ENCODE data around the gene MRPL4.
A peak's percentile ranks its signal among the peaks of the same experiment; 100 is the strongest.

MRPL4 gene

DNA sequence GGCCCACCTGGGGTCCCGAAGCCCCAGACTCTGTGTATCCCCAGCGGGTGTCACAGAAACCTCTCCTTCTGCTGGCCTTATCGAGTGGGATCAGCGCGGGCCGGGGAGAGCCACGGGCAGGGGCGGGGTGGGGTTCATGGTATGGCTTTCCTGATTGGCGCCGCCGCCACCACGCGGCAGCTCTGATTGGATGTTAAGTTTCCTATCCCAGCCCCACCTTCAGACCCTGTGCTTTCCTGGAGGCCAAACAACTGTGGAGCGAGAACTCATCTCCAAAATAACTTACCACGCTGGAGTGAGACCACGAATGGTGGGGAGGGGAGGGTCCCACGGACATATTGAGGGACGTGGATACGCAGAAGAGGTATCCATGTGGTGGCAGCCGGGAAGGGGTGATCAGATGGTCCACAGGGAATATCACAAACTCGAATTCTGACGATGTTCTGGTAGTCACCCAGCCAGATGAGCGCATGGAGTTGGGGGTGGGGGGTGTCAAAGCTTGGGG is 36.7 kb downstream of the MRPL4 start:
- peak in 1 of 3 donors; percentile 41 for DNase-seq (ENCODE audit: low read depth in 3 of 3)

DNA sequence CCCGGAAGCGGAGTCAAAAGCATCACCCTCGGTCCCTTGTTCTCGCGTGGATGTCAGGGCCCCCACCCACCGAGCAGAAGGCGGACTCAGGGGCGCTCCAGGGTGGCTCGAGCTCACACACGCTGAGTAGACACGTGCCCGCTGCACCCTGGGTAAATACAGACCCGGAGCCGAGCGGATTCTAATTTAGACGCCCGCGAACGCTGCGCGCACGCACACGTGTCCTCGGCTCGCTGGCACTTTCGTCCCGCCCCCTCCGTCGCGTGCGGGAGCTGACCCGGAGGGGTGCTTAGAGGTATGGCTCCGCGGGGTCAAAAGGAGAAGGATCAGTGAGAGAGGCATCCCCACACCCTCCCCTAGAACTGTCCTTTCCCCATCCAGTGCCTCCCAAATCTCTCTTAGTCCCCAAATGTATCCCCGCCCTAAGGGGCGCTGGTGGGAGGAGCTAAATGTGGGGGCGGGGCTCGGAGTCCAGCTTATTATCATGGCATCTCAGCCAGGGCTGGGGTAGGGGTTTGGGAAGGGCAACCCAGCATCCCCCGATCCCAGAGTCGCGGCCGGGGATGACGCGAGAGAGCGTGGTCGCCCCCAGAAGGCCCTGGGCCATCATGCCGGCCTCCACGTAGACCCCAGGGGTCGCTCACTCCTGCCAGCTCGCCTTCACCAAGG is 37.3 kb downstream of the MRPL4 start:
- peak in 2 of 3 donors; percentile 64 to 66 for DNase-seq (ENCODE audit: low read depth in 3 of 3)

DNA sequence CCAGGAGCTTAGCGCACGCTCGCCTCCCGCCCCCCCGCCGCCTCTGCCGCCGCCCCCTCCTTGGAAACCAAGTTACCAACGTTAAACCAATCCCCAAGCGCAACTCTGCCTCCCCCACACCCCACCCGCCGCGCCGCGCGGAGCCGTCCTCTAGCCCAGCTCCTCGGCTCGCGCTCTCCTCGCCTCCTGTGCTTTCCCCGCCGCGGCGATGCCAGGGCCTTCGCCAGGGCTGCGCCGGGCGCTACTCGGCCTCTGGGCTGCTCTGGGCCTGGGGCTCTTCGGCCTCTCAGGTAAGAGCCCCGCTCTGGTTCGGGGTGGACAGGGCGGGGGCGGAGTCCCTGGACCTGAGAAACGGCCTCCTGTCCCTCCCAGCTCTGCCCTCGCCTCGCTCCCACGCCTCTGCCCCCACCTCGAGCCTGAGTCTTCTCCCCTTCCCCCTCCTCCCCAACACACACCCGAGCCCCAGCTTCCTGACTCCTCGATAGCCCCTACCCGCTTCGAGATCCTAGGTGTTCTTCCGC is 37.9 kb downstream of the MRPL4 start, which contains the start of gene ICAM5:
TSS of gene ICAM5 (plus strand) at position 117 of the 521 bp plus-strand sequence. CDS start at position 209, 92 bp downstream.
- DNase-seq (ENCODE audit: low read depth in 3 of 3), result peak in 1 of 3 donors; percentile 31

DNA sequence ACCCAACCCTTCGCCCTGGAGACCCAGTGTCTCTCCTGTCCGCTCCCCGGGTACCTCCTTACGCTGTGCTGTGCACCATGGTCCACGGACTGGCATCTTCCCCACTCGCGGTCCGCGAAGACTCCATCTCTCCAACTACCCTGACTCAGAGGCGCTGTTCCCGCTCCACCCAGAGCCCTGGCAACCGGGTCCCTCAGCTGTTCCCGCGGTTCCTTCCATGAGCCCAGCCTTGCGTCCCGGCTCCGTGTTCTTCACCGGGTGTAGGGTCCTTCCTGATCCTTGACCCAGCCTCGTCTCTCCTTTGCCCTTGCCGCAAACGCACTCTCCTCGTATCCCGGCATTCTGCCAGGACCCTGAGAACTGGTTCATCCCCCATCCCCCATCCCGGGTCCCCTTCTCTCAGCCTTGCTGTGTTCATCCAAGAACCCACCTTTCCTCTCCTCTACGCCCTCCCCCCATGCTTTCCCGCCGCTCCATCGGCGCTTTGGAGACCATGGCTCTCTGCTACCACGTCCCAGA is 38.4 kb downstream of the MRPL4 start:
- no peak for DNase-seq (ENCODE audit: low read depth in 3 of 3)

DNA sequence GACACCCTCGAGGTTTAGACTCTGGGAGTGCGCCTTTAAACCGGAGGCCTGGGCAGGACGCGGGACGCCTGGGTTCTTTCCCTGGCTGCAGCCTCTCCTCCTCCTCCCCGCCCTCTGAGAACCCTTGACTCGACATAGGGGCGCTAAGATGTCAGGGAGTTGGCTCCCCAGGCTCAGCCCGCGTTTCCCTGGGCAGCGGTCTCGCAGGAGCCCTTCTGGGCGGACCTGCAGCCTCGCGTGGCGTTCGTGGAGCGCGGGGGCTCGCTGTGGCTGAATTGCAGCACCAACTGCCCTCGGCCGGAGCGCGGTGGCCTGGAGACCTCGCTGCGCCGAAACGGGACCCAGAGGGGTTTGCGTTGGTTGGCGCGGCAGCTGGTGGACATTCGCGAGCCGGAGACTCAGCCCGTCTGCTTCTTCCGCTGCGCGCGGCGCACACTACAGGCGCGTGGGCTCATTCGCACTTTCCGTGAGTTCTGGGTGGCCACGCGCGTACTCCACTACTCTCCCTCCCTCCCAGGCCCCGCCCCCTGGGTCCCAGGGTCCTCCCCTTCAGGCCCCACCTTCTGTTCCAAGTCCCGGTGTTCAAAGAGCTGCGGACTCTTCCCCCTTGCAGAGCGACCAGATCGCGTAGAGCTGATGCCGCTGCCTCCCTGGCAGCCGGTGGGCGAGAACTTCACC is 39.0 kb downstream of the MRPL4 start:
- DNase-seq (ENCODE audit: low read depth in 3 of 3), result peak in 1 of 3 donors; percentile 44

DNA sequence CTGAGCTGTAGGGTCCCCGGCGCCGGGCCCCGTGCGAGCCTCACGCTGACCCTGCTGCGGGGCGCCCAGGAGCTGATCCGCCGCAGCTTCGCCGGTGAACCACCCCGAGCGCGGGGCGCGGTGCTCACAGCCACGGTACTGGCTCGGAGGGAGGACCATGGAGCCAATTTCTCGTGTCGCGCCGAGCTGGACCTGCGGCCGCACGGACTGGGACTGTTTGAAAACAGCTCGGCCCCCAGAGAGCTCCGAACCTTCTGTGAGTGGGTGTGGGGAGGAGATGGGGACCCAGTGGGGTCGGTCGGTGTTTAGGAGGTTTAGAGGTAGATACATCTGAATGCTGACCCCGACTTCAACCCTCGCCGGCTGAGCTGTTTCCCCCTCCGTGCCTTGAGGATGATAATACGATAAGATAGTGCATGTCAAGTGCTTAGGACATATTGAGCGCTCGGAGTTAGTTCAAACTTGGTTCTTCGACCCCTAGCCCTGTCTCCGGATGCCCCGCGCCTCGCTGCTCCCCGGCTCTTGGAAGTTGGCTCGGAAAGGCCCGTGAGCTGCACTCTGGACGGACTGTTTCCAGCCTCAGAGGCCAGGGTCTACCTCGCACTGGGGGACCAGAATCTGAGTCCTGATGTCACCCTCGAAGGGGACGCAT is 39.7 kb downstream of the MRPL4 start:
- DNase-seq (ENCODE audit: low read depth in 3 of 3), result no peak

DNA sequence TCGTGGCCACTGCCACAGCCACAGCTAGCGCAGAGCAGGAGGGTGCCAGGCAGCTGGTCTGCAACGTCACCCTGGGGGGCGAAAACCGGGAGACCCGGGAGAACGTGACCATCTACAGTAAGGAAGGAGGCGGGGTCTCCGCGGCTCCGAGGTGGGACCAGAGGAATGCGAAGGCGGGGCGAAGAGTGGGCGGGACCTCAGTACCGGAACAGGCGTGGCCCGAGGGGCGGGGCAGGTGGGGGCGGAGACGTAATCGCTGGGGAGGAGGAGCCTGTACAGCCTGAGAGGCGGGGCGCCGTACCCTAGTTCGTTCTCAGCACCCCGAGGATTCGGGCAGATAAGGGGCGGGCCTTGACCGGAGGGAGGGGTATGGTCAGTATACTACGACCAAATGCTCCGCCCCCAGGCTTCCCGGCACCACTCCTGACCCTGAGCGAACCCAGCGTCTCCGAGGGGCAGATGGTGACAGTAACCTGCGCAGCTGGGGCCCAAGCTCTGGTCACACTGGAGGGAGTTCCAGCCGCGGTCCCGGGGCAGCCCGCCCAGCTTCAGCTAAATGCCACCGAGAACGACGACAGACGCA is 40.3 kb downstream of the MRPL4 start:
- peak; percentile 67 to 82 (median 69) for DNase-seq (ENCODE audit: low read depth in 3 of 3)

DNA sequence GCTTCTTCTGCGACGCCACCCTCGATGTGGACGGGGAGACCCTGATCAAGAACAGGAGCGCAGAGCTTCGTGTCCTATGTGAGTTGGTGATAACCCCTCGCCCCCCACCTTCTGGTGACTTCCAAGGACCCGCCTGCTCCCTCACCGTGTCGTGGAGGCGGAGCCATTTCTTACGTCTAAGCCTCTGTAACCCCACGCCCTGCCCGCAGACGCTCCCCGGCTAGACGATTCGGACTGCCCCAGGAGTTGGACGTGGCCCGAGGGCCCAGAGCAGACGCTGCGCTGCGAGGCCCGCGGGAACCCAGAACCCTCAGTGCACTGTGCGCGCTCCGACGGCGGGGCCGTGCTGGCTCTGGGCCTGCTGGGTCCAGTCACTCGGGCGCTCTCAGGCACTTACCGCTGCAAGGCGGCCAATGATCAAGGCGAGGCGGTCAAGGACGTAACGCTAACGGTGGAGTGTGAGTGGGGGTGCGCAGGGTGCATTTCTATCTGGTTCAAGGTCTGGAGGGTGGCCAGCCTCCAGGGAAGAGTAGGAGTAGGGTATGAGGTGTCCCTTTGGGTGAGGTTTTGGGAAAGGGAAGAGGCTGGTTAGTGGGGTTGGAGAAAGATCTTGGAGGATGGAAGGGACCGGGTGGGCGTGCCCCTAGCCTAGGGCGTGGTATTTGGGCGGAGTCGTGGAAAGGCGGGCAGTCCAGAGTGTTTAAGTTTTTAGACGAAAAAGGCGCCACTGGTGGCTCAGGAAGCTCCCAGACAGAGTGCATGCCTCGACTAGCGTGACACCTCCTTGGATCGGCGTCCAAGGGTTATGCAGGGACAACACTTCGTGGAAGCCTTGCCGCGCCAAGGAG is 41.0 kb downstream of the MRPL4 start:
- DNase-seq (ENCODE audit: low read depth in 3 of 3), result no peak

DNA sequence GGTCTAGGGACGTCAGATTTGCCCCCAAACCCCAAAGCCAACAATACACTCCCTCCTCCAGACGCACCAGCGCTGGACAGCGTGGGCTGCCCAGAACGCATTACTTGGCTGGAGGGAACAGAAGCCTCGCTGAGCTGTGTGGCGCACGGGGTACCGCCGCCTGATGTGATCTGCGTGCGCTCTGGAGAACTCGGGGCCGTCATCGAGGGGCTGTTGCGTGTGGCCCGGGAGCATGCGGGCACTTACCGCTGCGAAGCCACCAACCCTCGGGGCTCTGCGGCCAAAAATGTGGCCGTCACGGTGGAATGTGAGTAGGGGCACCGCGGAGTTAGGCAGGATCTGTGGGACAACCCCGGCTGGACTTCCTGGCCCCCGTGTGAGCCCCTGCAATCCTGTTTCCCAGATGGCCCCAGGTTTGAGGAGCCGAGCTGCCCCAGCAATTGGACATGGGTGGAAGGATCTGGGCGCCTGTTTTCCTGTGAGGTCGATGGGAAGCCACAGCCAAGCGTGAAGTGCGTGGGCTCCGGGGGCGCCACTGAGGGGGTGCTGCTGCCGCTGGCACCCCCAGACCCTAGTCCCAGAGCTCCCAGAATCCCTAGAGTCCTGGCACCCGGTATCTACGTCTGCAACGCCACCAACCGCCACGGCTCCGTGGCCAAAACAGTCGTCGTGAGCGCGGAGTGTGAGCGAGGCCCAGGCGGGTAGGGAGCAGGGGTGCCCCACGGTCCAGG is 41.8 kb downstream of the MRPL4 start:
- DNase-seq (ENCODE audit: low read depth in 3 of 3), result no peak

DNA sequence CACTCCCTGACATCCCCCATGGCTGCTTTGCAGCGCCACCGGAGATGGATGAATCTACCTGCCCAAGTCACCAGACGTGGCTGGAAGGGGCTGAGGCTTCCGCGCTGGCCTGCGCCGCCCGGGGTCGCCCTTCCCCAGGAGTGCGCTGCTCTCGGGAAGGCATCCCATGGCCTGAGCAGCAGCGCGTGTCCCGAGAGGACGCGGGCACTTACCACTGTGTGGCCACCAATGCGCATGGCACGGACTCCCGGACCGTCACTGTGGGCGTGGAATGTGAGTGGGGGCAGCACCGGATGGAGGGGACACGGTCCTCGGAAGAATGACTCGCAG is 42.3 kb downstream of the MRPL4 start:
- no peak for DNase-seq (ENCODE audit: low read depth in 3 of 3)

DNA sequence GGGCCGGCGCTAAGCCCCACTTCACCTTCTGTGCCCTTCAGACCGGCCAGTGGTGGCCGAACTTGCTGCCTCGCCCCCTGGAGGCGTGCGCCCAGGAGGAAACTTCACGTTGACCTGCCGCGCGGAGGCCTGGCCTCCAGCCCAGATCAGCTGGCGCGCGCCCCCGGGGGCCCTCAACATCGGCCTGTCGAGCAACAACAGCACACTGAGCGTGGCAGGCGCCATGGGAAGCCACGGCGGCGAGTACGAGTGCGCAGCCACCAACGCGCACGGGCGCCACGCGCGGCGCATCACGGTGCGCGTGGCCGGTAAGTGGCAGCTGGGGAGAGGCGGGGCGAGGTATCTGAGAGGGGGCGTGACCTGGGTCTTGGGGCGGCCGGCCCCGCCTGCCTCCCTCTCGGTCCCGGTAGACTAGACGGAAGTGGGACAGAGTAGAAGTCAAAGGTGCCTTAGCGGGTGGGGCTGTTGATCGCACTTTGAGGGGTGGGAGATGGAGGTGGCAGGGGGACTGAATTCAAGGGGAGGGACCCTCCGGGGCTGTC is 43.4 kb downstream of the MRPL4 start:
- peak in 1 of 3 donors; percentile 50 for DNase-seq (ENCODE audit: low read depth in 3 of 3)

DNA sequence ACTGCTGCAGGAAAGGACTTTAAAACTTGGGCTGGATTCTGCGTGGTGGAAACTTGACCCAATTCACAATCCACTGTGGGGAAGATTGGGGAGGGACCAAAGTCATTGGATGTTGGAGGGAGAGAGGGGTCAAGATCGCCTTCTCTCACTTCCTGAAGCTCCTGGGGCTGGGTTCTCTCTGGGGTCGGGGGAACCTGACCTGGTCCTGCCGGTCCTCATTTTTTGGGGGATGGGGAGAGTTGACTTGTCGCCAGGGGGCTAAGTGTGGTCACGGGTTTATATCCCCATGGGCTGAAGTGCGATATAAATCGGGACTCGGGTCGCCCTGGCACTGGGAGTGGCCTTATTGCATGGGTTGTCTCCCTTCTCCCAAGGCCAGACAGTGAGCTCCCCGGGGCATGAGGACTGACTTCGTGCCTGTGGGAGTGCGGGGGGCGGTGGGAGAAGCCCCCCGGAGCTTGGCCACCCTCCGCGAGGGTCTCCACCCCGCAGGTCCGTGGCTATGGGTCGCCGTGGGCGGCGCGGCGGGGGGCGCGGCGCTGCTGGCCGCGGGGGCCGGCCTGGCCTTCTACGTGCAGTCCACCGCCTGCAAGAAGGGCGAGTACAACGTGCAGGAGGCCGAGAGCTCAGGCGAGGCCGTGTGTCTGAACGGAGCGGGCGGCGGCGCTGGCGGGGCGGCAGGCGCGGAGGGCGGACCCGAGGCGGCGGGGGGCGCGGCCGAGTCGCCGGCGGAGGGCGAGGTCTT is 44.0 kb downstream of the MRPL4 start:
- DNase-seq (ENCODE audit: low read depth in 3 of 3), result no peak

DNA sequence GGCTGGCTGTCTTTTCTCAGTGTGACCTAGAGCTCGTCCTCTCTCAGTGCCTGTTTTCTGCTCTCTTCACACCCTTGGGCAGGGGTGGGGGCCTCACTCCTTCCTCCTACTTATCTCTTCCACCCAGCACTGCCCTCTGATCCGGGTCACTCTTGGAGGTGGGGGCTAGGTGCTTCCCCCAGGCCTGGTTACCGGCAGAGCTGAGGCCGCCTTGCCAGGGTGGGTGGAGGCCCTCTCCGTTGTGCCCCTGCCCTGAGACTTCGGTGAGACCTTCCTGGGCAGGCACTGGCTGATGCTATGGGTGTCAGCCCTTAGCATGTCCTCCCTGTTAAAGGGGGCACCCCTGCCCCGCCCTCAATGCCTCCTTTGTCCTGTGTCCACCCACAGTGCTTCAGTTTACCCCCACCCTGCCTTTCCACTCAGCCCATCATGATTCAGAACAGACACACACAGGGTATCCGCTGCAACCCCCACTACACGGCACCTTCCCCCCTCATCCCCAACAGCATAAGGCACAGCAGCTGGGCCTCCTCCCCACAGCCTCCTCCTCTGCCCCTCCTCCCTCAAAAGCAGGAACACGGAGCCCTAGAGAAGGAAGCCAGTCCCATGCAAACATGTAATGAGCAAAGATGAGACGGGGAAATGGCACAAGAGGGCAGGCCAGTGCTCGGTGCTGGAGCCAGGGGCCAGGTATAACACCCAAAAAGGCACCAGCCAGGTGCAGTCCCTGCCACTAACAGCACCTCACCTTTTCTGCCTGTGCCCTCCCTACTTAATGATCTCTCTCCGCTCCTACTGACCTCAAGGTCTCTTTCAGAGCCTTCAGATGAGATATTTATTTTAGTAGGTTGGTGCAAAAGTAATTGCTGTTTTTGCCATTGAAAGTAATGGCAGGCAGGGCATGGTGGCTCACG is 47.8 kb downstream of the MRPL4 start:
- no peak for DNase-seq (ENCODE audit: low read depth in 3 of 3)

DNA sequence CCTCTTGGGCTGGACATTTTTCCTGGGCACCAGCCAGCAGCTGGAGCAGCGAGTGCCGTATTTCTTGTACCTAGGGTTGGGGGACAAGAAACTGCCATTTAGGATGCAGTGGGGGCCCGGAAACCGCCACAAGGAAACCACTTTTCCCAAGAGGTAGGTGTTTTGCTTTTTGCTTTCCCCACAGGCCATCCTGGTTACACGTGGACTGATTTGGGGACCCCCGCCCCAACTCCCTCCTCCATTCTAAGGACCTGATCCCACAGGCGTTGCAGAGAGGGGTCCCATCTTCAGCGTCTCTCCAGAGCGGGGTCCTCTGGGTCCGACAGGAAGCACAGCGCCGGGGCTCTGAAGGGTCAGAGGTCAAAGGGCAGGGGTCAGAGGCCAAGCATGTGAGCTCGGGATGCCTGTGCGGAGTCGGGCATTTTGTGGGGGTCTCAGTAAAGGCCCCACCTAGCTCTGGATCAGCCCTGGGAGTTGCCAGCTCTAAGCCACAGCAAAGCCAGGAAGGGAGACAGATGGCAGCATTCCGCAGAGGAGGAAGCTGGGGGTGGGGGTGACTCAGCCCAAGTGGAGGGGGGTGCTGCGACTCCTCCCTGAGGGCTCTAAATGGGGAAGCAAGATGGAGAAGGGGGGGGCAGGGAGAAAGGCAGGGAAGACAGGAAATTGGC is 53.3 kb downstream of the MRPL4 start:
- no peak for DNase-seq (ENCODE audit: low read depth in 3 of 3)

DNA sequence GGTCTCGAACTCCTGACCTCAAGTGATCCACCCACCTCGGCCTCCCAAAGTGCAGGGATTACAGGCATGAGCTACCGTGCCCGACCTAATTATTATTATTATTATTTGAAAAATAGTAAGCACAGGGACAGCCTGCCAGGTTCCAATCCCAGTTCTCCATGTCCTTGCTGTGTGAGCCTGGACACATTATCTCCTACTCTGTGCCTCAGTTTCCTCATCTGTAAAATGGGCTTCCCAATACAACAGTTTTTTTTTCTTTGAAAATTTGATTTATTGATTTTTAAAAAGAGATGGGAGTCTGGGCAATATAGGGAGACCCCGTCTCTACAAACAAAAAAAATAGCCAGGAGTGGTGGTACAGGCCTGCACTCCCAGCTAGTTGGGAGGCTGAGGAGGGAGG is 54.3 kb downstream of the MRPL4 start:
- DNase-seq (ENCODE audit: low read depth in 3 of 3), result no peak

DNA sequence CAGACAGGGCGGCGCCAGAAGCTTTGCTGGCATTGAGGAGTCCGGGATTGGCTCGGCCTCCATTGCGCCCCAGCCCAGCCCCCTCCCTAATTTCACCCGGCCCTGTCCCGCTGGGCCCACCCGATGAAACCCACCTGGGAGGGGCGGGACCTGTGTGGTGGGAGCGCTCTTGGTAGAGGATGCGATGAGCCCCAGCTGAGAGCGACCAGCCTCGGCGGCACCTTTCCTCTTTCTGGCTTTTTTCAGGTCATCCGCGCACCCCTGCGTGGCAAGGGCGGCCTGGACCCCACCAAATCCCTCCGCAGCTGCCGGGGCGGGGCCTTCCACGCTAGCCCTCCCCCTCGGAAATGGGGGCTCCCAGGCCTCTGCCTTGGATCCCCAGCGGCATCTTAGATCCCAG is 57.4 kb downstream of the MRPL4 start, which contains the start of gene ZGLP1:
TSS of gene ZGLP1 (minus strand) at position 393 of the 400 bp plus-strand sequence.
- DNase-seq (ENCODE audit: low read depth in 3 of 3), result no peak

All from stimulated activated CD4-positive, alpha-beta T cell treated with anti-CD3 and anti-CD28 coated beads, TNF-alpha, amount 100 ng/mL, for 48 hours (primary cell).